OCI-LY7 (cell line): ENCODE data around the gene HERPUD2. TPM values are rescaled to one million over a fixed set of nuclear protein-coding genes. Genes with fewer than 3 reads are reported as not detected.

Experiments used
- BruUV-seq: library from RNA; stranded (reverse); fragments of 400-500 nt; replicated peaks from 2 replicates; lab custom pipeline; 2021; lab: Mats Ljungman, UMichigan
- CTCF ChIA-PET: fragments of 300-600 bp; sonication (Branson Sonifier 250); formaldehyde crosslinking; loops from one replicate; lab custom pipeline; 2022; ENCODE audit warnings: antibody characterized with exemption; ENCODE audit not compliant: unreplicated experiment; lab: Charles Lee
- POLR2A ChIA-PET: fragments of 300-600 bp; sonication (Branson Sonifier 250); formaldehyde crosslinking; loops from one replicate; lab custom pipeline; 2022; ENCODE audit warnings: antibody characterized with exemption; lab: Charles Lee
- DNase-seq: peaks from one replicate; pipeline ENCODE4 v3.0.0-alpha.2; 2015; ENCODE audit warnings: low spot score
- H2AFZ ChIP-seq: fragments of 200-600 bp; sonication (generic), shearing (Covaris generic); 2 replicates; pipeline ENCODE4 v1.6.1; 2014; ENCODE audit warnings: mild to moderate bottlenecking, antibody characterized with exemption, low read length, moderate library complexity
- H3K27ac ChIP-seq: fragments of 200-600 bp; sonication (generic); 2 replicates; pipeline ENCODE4 v1.5.1; 2014; ENCODE audit warnings: mixed run types, low read depth, mild to moderate bottlenecking, moderate library complexity, low read length, inconsistent platforms; ENCODE audit not compliant: poor library complexity, severe bottlenecking
- H3K36me3 ChIP-seq: fragments of 200-600 bp; sonication (generic); 2 replicates; pipeline ENCODE4 v1.6.1; 2014; ENCODE audit warnings: mild to moderate bottlenecking, antibody characterized with exemption, low read length, moderate library complexity, mixed read lengths; ENCODE audit not compliant: insufficient read depth
- H3K4me1 ChIP-seq: fragments of 200-600 bp; sonication (generic); 2 replicates; pipeline ENCODE4 v1.5.1; 2014; ENCODE audit warnings: mild to moderate bottlenecking, low read length; ENCODE audit not compliant: insufficient read depth, poor library complexity, severe bottlenecking
- H3K4me2 ChIP-seq: fragments of 200-600 bp; sonication (generic); 2 replicates; pipeline ENCODE4 v1.6.1; 2014; ENCODE audit warnings: mild to moderate bottlenecking, low read length
- H3K4me3 ChIP-seq: fragments of 200-600 bp; sonication (generic); 2 replicates; pipeline ENCODE4 v1.5.1; 2014; ENCODE audit warnings: mild to moderate bottlenecking, low read depth, low read length; ENCODE audit not compliant: poor library complexity, severe bottlenecking
- H3K79me2 ChIP-seq: fragments of 200-600 bp; sonication (generic); 2 replicates; pipeline ENCODE4 v1.6.1; 2016; ENCODE audit warnings: low read depth, mild to moderate bottlenecking, low read length, moderate library complexity, mixed read lengths; ENCODE audit not compliant: insufficient read depth
- H3K9me2 ChIP-seq: fragments of 200-600 bp; sonication (generic); 2 replicates; pipeline ENCODE4 v1.6.1; 2016; ENCODE audit warnings: mild to moderate bottlenecking, low read length, mixed read lengths; ENCODE audit not compliant: insufficient read depth
- H3K9me3 ChIP-seq: fragments of 200-600 bp; sonication (generic); 2 replicates; pipeline ENCODE4 v1.6.1; 2014; ENCODE audit warnings: mild to moderate bottlenecking, mixed run types, low read length, mixed read lengths
- H4K20me1 ChIP-seq: fragments of 200-600 bp; sonication (generic); 2 replicates; pipeline ENCODE4 v1.6.1; 2014; ENCODE audit warnings: mild to moderate bottlenecking, antibody characterized with exemption, low read length, moderate library complexity, mixed read lengths; ENCODE audit not compliant: insufficient read depth
- CTCF ChIP-seq: fragments of 200-600 bp; sonication (generic); conservative IDR thresholded peaks from 2 replicates; pipeline ENCODE4 v1.5.1; 2014; ENCODE audit warnings: mild to moderate bottlenecking, antibody characterized with exemption, low read length, moderate library complexity, mixed read lengths
- EZH2phosphoT487 ChIP-seq: fragments of 200-600 bp; sonication (generic); IDR thresholded peaks from 2 replicates; pipeline ENCODE4 v1.6.1; 2018; ENCODE audit warnings: low read depth, borderline replicate concordance, mild to moderate bottlenecking, mixed run types, antibody characterized with exemption, low read length, moderate library complexity, mixed read lengths
- intact Hi-C: fragments of 100-400 bp; cut with micrococcal nuclease; formaldehyde crosslinking; loops from one replicate; pipeline ENCODE4 v1.10.0; 2022; ENCODE audit not compliant: unreplicated experiment
- total RNA-seq, 2 experiments: library from RNA; depleted of rRNA in 1 of 2; stranded (reverse); fragments of >200 nt in 1 of 2; shearing (Covaris generic) in 1 of 2; gene quantifications; 2 replicates each; pipeline ENCODE4 v1.2.3, GENCODE V29; 2014 to 2022

Gene HERPUD2
- total RNA-seq, 2 experiments from 2014 or later: 11.9 to 20.6 TPM

GRCh38 chr7:35681231-35682029 is 13.5 kb downstream of the HERPUD2 start:
- ChIA-PET POLR2A (interaction anchor here (0.8 kb wide), 1 partner anchor 15 kb away, joined by 3 read pairs; no protein-coding TSS in a partner anchor), CTCF (no interaction called here)
- H3K36me3 ChIP-seq: peaks cover 12% of the 10 kb centered on the region
- no peak for DNase-seq
- no peaks in the 10 kb centered on the region for H4K20me1 ChIP-seq
- no peak overlapping the region for H3K27ac ChIP-seq
- TF ChIP-seq EZH2phosphoT487 (no peak), CTCF (no peak)
- BruUV-seq: no TSS peak
- peaks cover 31% of the 10 kb centered on the region; the same call in 1 of the 2 replicates for H3K79me2 ChIP-seq
- peak overlapping the region; percentile 40; the same call in 1 of the 2 replicates for H3K4me2 ChIP-seq
- H3K4me1 ChIP-seq: peaks cover 14% of the 10 kb centered on the region
- no peaks in the 10 kb centered on the region for H3K9me2 ChIP-seq
- no peaks in the 10 kb centered on the region; the same call in 1 of the 2 replicates for H3K9me3 ChIP-seq
- intact Hi-C loops: no loop called here
- H2AFZ ChIP-seq: no peak overlapping the region
- H3K4me3 ChIP-seq: no peak overlapping the region

- Histone ChIP-seq H3K27ac (no peak overlapping the region), H3K79me2 (peaks cover 32% of the 10 kb centered on the region; the same call in 1 of the 2 replicates), H3K4me2 (no peak overlapping the region), H3K36me3 (peaks cover 12% of the 10 kb centered on the region), H3K4me1 (peaks cover 14% of the 10 kb centered on the region), H3K4me3 (no peak overlapping the region), H3K9me3 (no peaks in the 10 kb centered on the region; the same call in 1 of the 2 replicates), H4K20me1 (no peaks in the 10 kb centered on the region), H2AFZ (no peak overlapping the region), H3K9me2 (no peaks in the 10 kb centered on the region)
- no TSS peak for BruUV-seq
- ChIA-PET POLR2A (no interaction called here), CTCF (no interaction called here)
- TF ChIP-seq EZH2phosphoT487 (no peak), CTCF (no peak)
- DNase-seq: no peak
- intact Hi-C loops: no loop called here
These were observed 14.4 kb downstream of the HERPUD2 start for GRCh38 chr7:35680403-35681013.
